Stimulated activated CD4-positive, alpha-beta T cell treated with anti-CD3 and anti-CD28 coated beads, Interleukin-15, amount 100 ng/mL, for 1 hour (primary cell): ENCODE data around the gene CAPRIN2.

Experiments
- DNase-seq, 2 donors: peaks; one replicate each; pipeline ENCODE4 v3.0.0-alpha.2; 2020; ENCODE audit warnings: low read depth in 1 of 2, low spot score in 1 of 2

CAPRIN2 gene

DNA sequence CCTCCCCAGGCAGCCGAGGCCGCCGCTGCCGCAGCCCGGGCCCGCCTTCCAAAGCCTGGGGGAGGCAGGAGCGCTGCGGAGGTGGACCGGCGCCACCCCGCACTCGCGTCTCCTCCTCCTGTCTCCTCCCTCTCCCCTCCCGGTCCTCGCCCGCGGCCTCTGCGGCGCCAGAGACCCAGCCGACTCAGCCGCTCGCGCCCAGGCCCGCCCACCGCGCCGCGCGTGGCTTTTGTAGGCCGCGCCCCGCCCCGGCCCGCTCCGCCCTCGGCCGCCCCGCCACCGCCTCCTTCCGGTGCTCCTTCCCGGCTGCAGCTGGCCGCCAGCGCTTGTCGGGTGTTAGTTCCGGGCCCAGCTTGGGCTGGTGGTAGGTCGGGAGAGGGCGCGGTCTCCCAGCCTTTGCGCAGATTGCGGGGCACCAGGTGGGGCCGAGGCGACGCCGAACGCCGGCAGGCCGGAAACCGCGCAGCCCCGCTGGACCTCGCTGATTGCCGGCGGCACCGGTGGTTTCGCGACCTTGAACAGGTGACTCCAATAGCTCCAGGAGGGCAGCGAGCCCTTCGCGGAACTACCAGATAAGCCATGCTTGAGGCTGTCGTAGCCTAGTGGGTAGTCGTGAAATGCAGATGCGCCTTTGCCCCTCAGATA is at the start of gene CAPRIN2:
TSS of gene CAPRIN2 (minus strand) at position 202 of the 645 bp plus-strand sequence. CDS start 1,431 bp downstream, outside the sequence.
- DNase-seq = peak; percentile 87 to 94

DNA sequence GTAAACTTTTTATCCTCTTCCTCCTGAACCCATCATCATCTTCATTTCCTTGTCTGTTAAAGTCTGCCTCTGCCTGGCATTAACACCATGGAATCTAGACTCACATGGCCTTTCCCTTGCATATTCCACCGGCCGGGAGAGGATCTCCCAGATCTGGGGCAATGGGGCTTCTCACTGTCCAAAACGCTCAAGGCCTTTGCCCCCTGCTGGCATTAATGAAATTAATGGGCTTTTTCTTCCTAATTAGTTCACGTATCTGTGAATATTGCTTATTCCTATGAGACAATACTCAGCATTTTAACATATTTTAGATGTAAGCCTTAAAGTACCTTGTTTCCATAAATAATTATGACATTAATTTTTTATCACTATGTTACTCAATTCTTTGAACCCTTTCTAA is 42.9 kb upstream of the CAPRIN2 start:
- DNase-seq = no peak

GRCh38 chr12:30796891-30797371 is 42.2 kb upstream of the CAPRIN2 start:
- DNase-seq = no peak

DNA sequence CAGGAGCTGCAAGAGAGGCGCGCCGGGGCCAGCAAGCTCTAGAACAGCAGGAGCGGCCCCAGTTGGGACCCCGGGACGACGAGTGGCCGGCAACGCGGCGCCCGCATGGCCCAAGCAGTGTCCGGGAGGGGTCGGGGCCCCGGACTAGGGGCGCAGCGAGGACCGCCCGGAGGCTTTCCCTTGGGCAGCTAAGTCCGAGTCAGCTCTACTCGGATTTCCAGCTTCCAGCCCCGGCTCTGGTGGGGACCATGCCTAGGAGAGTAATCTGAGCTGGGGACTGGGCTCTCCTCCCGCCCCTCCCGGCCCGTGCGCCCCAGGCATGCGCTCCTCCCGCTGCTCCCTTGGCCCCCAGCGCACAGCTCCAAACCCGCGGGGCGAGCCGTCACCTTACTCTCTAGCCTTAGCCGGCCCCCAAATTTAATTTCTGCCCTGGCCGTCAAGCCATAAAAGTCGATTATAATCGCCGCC is 41.6 kb upstream of the CAPRIN2 start:
- DNase-seq = no peak

GRCh38 chr12:30795410-30796312 is 40.9 kb upstream of the CAPRIN2 start:
- no peak for DNase-seq

DNA sequence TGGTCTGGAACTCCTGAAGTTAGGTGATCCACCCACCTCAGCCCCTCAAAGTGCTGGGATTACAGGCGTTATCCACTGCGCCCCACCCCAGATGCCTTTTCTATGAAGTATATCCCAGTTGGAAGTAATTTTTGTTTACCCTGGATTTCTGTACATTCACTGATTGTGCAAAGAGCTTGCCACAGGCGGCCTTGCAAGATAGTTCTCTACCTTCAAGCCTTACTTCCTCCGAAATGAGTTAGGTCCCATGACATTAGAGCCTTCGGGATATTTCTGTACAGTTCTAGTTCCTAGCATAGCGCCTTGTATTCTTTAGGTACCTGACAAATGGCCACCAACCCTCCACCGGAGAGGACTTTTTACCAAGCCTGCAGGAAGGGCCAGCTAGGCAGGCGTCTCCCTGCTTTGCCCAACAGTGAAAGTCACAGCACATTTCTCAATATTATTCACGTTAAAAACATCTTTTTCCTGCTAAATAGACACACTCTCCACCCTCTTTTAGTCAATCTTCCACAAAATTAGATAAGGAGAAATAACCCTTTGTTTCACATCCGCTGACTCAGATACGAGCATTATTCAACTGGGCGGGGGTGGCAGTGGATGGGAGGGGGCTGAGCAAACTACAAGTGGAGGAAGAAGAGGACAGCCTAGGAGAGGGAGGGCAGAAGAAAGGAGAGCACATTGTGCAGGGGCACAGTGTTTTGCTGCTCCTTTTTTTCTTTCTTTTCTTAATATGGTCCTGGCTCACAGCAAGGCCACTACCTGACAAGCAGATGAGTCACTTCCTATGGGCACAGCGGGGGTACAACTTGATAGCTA is 40.0 kb upstream of the CAPRIN2 start:
- DNase-seq = no peak

GRCh38 chr12:30794020-30794419 is 39.3 kb upstream of the CAPRIN2 start:
- no peak for DNase-seq

- DNase-seq = no peak
Observed at GRCh38 chr12:30792648-30793499, 38.1 kb upstream of the CAPRIN2 start.

GRCh38 chr12:30792085-30792484 is 37.3 kb upstream of the CAPRIN2 start:
- DNase-seq = no peak

DNA sequence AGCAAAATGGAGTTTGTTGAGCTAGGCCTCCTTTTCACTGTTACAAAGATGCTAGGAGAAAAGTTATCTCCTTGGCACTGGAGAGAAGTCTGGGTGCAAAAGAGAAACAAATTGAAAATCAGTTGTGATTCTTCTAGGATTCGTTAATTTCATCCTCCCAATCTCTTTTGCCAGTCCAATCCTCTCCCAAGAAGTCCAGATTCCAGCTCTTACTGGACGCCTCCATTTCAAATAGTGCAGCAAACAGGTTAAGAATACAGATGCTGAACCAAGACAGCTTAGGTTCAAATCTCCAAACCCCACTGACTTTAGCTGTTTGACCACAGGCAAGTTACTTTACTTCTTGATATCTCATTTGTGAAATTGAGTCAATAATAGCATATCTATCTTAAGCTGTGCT is 34.0 kb upstream of the CAPRIN2 start:
- DNase-seq = no peak

DNA sequence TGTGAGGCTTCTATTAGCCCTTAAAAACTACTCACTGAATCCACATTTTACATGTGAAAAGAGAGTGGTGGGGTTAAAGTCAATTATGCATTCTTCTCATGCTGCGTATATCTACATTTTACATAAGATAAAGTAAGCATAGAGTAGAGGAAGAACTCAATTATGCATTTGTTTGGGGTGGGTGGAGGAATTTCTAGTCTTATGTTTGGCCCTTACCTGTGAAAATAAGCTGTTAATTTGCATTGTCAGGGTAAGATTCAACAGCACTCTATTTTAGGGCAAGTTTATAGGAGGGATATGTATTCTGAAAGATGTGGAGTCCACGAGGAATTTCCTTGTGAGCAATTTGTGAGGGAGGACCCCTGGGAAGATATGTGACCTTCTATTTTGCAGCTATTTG is 30.9 kb upstream of the CAPRIN2 start:
- DNase-seq = no peak

GRCh38 chr12:30784508-30784907 is 29.8 kb upstream of the CAPRIN2 start:
- no peak for DNase-seq

- no peak for DNase-seq
Observed at GRCh38 chr12:30783946-30784345, 29.2 kb upstream of the CAPRIN2 start.

GRCh38 chr12:30782316-30783173 is 27.8 kb upstream of the CAPRIN2 start:
- DNase-seq = no peak

DNA sequence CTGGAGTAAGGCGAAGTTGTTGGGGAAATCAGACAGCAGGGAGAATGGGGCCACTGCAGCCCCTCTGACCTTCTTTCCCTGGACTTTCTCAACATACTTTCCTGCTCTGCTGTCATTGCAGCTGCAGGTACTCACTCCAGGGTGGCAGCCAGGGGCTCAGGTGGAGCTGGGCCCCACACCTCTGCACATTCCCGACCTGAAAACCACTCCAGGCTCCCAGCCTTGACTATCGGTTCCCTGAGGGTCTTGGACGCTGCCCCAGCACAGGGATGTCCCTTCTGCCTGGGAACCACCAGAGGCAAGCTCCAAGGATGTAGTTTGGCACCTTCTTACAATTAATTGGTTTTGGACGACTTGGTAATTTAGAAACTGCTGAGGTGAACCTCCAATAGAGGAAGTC is 24.8 kb upstream of the CAPRIN2 start:
- DNase-seq = no peak

GRCh38 chr12:30779178-30779577 is 24.4 kb upstream of the CAPRIN2 start:
- DNase-seq = no peak

- DNase-seq = no peak
Observed at GRCh38 chr12:30774599-30774998, 19.8 kb upstream of the CAPRIN2 start.

GRCh38 chr12:30769802-30770201 is 15.1 kb upstream of the CAPRIN2 start:
- no peak for DNase-seq

DNA sequence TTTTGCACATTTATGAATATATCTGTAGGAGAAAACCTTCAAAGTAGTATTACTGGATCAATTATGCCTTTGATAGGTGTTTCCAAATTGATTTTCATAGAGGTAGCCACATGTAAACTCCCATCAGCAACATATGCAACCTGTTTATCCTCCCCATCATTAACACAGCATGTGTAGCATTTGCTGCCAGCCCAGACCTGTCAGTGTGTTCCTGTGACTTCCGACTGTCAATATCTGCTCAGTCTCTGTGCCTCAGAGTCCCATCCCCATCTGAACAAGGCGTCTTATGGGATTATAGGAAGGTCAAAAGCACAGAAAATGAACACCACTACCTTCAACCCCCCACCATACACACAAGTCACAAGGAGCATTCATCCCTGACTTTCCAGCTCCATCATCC is 9.5 kb upstream of the CAPRIN2 start:
- no peak for DNase-seq
